ENCODE measurements around the gene IFI27. TPM values are rescaled to one million over a fixed set of nuclear protein-coding genes. Genes with fewer than 3 reads are reported as not detected.

The IFI27 gene
- polyA plus RNA-seq, 6 donors from 2014 or later, result not detected

GRCh38 chr14:94121485-94121884 lies 10.9 kb downstream of the IFI27 start:
- peaks cover 25 to 54% (median 43%) of the 10 kb centered on the region in 3 donors for H3K27me3 Mint-ChIP-seq
- no peak overlapping the region for H3K4me3 Mint-ChIP-seq
- DNase-seq (no peak), ATAC-seq (ENCODE audit: low read depth in 2 of 2) (no peak)
- H3K27ac Mint-ChIP-seq, result no peak overlapping the region
- peaks cover 12 to 41% (median 19%) of the 10 kb centered on the region in 7 donors for H3K9me3 Mint-ChIP-seq
- H3K36me3 Mint-ChIP-seq, result peaks cover 7 to 29% of the 10 kb centered on the region in 2 donors
- no peaks in the 10 kb centered on the region for H3K4me1 Mint-ChIP-seq

- H3K27ac Mint-ChIP-seq, result no peak overlapping the region
- H3K9me3 Mint-ChIP-seq, result peaks cover 12 to 41% (median 19%) of the 10 kb centered on the region in 7 donors
- H3K36me3 Mint-ChIP-seq, result peaks cover 7 to 29% of the 10 kb centered on the region in 2 donors
- no peak for ATAC-seq (ENCODE audit: low read depth in 2 of 2)
- H3K4me1 Mint-ChIP-seq, result no peaks in the 10 kb centered on the region
- no peak overlapping the region for H3K4me3 Mint-ChIP-seq
- DNase-seq, result no peak
- H3K27me3 Mint-ChIP-seq, result peaks cover 15 to 44% (median 34%) of the 10 kb centered on the region in 3 donors
These were observed 11.9 kb downstream of the IFI27 start for GRCh38 chr14:94122438-94122837.

- DNase-seq (no peak), ATAC-seq (ENCODE audit: low read depth in 2 of 2) (no peak)
- Mint-ChIP-seq H3K36me3 (peaks cover 7 to 29% of the 10 kb centered on the region in 2 donors), H3K9me3 (peaks cover 12 to 41% (median 19%) of the 10 kb centered on the region in 7 donors), H3K4me1 (peaks cover 0 to under 1% (median under 1%) of the 10 kb centered on the region in 3 donors), H3K27me3 (peaks cover 13 to 37% (median 25%) of the 10 kb centered on the region in 3 donors), H3K27ac (no peak overlapping the region), H3K4me3 (no peak overlapping the region)
These were observed 12.8 kb downstream of the IFI27 start for GRCh38 chr14:94123296-94123695.

- ATAC-seq (ENCODE audit: low read depth in 2 of 2) (no peak), DNase-seq (no peak)
- Mint-ChIP-seq H3K27me3 (peaks cover 13 to 37% (median 25%) of the 10 kb centered on the region in 3 donors), H3K4me1 (peaks cover 5 to 7% (median 6%) of the 10 kb centered on the region in 3 donors), H3K27ac (no peak overlapping the region), H3K36me3 (peaks cover 7 to 29% of the 10 kb centered on the region in 2 donors), H3K9me3 (peaks cover 12 to 41% (median 19%) of the 10 kb centered on the region in 7 donors), H3K4me3 (no peak overlapping the region)
These were observed 13.3 kb downstream of the IFI27 start for GRCh38 chr14:94123868-94124267.

GRCh38 chr14:94124582-94125377 lies 14.2 kb downstream of the IFI27 start:
- Mint-ChIP-seq H3K27ac (no peak overlapping the region), H3K27me3 (peaks cover 13 to 29% (median 25%) of the 10 kb centered on the region in 3 donors), H3K4me1 (peaks cover 13 to 15% (median 15%) of the 10 kb centered on the region in 3 donors), H3K36me3 (peaks cover 7 to 24% of the 10 kb centered on the region in 2 donors), H3K4me3 (peak overlapping the region in 1 of 8 donors; percentile 48), H3K9me3 (peaks cover 11 to 34% (median 16%) of the 10 kb centered on the region in 7 donors)
- ATAC-seq (ENCODE audit: low read depth in 2 of 2) (no peak), DNase-seq (no peak)

GRCh38 chr14:94125659-94126418 lies 15.3 kb downstream of the IFI27 start:
- peak overlapping the region in 1 of 6 donors; percentile 54 for H3K27ac Mint-ChIP-seq
- H3K9me3 Mint-ChIP-seq, result peaks cover 4 to 24% (median 12%) of the 10 kb centered on the region in 7 donors
- peaks cover 7 to 20% (median 18%) of the 10 kb centered on the region in 3 donors for H3K27me3 Mint-ChIP-seq
- peaks cover 19 to 22% (median 20%) of the 10 kb centered on the region in 3 donors for H3K4me1 Mint-ChIP-seq
- H3K4me3 Mint-ChIP-seq, result peak overlapping the region in 1 of 8 donors; percentile 27
- DNase-seq (no peak), ATAC-seq (ENCODE audit: low read depth in 2 of 2) (no peak)
- H3K36me3 Mint-ChIP-seq, result peaks cover 3 to 16% of the 10 kb centered on the region in 2 donors

GRCh38 chr14:94126419-94126677 lies 15.8 kb downstream of the IFI27 start:
- Mint-ChIP-seq H3K4me1 (peaks cover 19 to 22% (median 20%) of the 10 kb centered on the region in 3 donors), H3K36me3 (peaks cover 0 to 11% of the 10 kb centered on the region in 2 donors), H3K27ac (no peak overlapping the region), H3K27me3 (peaks cover 2 to 15% (median 13%) of the 10 kb centered on the region in 3 donors), H3K9me3 (peaks cover 2 to 19% (median 10%) of the 10 kb centered on the region in 7 donors), H3K4me3 (peak overlapping the region in 1 of 8 donors; percentile 1)
- ATAC-seq (ENCODE audit: low read depth in 2 of 2), result no peak
- no peak for DNase-seq

- Mint-ChIP-seq H3K27ac (no peak overlapping the region), H3K9me3 (peaks cover 2 to 14% (median 10%) of the 10 kb centered on the region in 7 donors)
These were observed 16.3 kb downstream of the IFI27 start for GRCh38 chr14:94126800-94127199.

GRCh38 chr14:94127330-94127729 lies 16.8 kb downstream of the IFI27 start:
- DNase-seq (no peak), ATAC-seq (ENCODE audit: low read depth in 2 of 2) (no peak)
- Mint-ChIP-seq H3K27me3 (peaks cover 3 to 5% (median 3%) of the 10 kb centered on the region in 3 donors), H3K4me3 (peak overlapping the region in 3 of 8 donors; percentile 57 to 93 (median 92)), H3K4me1 (peaks cover 19 to 22% (median 20%) of the 10 kb centered on the region in 3 donors), H3K36me3 (peaks cover 0 to 6% of the 10 kb centered on the region in 2 donors), H3K9me3 (peaks cover 0 to 10% (median 7%) of the 10 kb centered on the region in 7 donors), H3K27ac (no peak overlapping the region)

More at GRCh38 chr14:94126800-94127199, 16.3 kb downstream of the IFI27 start:
- H3K4me1 Mint-ChIP-seq, result peaks cover 19 to 22% (median 20%) of the 10 kb centered on the region in 3 donors
- peaks cover 0 to 9% of the 10 kb centered on the region in 2 donors for H3K36me3 Mint-ChIP-seq
- ATAC-seq (ENCODE audit: low read depth in 2 of 2) (no peak), DNase-seq (no peak)
- H3K27me3 Mint-ChIP-seq, result peaks cover 0 to 11% (median 9%) of the 10 kb centered on the region in 3 donors
- H3K4me3 Mint-ChIP-seq, result peak overlapping the region in 1 of 8 donors; percentile 92

GRCh38 chr14:94128216-94128839 lies 17.8 kb downstream of the IFI27 start:
- H3K36me3 Mint-ChIP-seq, result no peaks in the 10 kb centered on the region
- H3K27me3 Mint-ChIP-seq, result peaks cover 0 to 5% (median 0%) of the 10 kb centered on the region in 3 donors
- H3K4me1 Mint-ChIP-seq, result peaks cover 19 to 22% (median 20%) of the 10 kb centered on the region in 3 donors
- no peak for ATAC-seq (ENCODE audit: low read depth in 2 of 2)
- no peak for DNase-seq
- peaks cover 0 to 2% (median 0%) of the 10 kb centered on the region in 7 donors for H3K9me3 Mint-ChIP-seq
- peak overlapping the region; percentile 87 to 97 (median 93) for H3K4me3 Mint-ChIP-seq
- H3K27ac Mint-ChIP-seq, result peak overlapping the region in 3 of 6 donors; percentile 4 to 85 (median 24)

GRCh38 chr14:94129111-94129757 lies 18.7 kb downstream of the IFI27 start, which contains the start of gene IFI27L2:
IFI27L2 (minus strand) TSS chr14:94129604; CDS start chr14:94129564, 40 bp downstream.
- Mint-ChIP-seq H3K27me3 (peaks cover 0 to 5% (median 5%) of the 10 kb centered on the region in 3 donors), H3K9me3 (no peaks in the 10 kb centered on the region), H3K4me1 (peaks cover 19 to 22% (median 20%) of the 10 kb centered on the region in 3 donors), H3K27ac (peak within 1 kb of the TSS in 5 of 6 donors; percentile 49 to 94 (median 85)), H3K36me3 (no peaks in the 10 kb centered on the region), H3K4me3 (peak within 1 kb of the TSS; percentile 87 to 97 (median 93))
- ATAC-seq (ENCODE audit: low read depth in 2 of 2) (peak; percentile 95 to 96), DNase-seq (peak; percentile 52)

- Mint-ChIP-seq H3K9me3 (peaks cover 0 to 3% (median under 1%) of the 10 kb centered on the region in 7 donors), H3K27me3 (peaks cover 2 to 9% (median 7%) of the 10 kb centered on the region in 3 donors), H3K36me3 (peaks cover 0 to 2% of the 10 kb centered on the region in 2 donors), H3K4me3 (peak overlapping the region; percentile 87 to 97 (median 93)), H3K27ac (peak overlapping the region in 5 of 6 donors; percentile 49 to 94 (median 76)), H3K4me1 (peaks cover 19 to 22% (median 20%) of the 10 kb centered on the region in 3 donors)
- peak; percentile 7 for DNase-seq
- peak in 1 of 2 donors; percentile 26 for ATAC-seq (ENCODE audit: low read depth in 2 of 2)
These were observed 19.4 kb downstream of the IFI27 start for GRCh38 chr14:94129758-94130414.

Data from naive B cell (primary cell).